Medulla oblongata (tissue), 1 donor: Measurements from ENCODE around the gene KAZN.

Source experiments
- DNase-seq: peaks from one replicate; pipeline ENCODE4 v3.0.0-alpha.2; 2015; ENCODE audit errors: extremely low spot score

The KAZN gene

GRCh38 chr1:14913482-14914177, 315.1 kb downstream of the KAZN start:
- DNase-seq, result no peak

GRCh38 chr1:14914351-14914988, 316.0 kb downstream of the KAZN start:
- DNase-seq, result no peak

GRCh38 chr1:14915356-14916054, 317.0 kb downstream of the KAZN start:
- DNase-seq, result no peak

- DNase-seq, result no peak
Measured at GRCh38 chr1:14919289-14919688, 320.8 kb downstream of the KAZN start.

GRCh38 chr1:14919751-14920150, 321.3 kb downstream of the KAZN start:
- no peak for DNase-seq

- DNase-seq, result no peak
Measured at GRCh38 chr1:14921057-14921456, 322.6 kb downstream of the KAZN start.

- DNase-seq, result no peak
Measured at GRCh38 chr1:14922942-14923726, 324.6 kb downstream of the KAZN start.

GRCh38 chr1:14923727-14924452, 325.4 kb downstream of the KAZN start:
- no peak for DNase-seq

- DNase-seq, result no peak
Measured at GRCh38 chr1:14924455-14925331, 326.2 kb downstream of the KAZN start.

- DNase-seq, result no peak
Measured at GRCh38 chr1:14925336-14926136, 327.1 kb downstream of the KAZN start.

GRCh38 chr1:14926229-14926628, 327.7 kb downstream of the KAZN start:
- DNase-seq, result no peak

GRCh38 chr1:14926818-14927575, 328.5 kb downstream of the KAZN start:
- no peak for DNase-seq

GRCh38 chr1:14928412-14928811, 329.9 kb downstream of the KAZN start:
- no peak for DNase-seq

- no peak for DNase-seq
Measured at GRCh38 chr1:14928886-14929546, 330.5 kb downstream of the KAZN start.

GRCh38 chr1:14929547-14930246, 331.2 kb downstream of the KAZN start:
- no peak for DNase-seq

- peak; percentile 65 for DNase-seq
Measured at GRCh38 chr1:14930247-14930965, 331.9 kb downstream of the KAZN start.

- no peak for DNase-seq
Measured at GRCh38 chr1:14932034-14932638, 333.7 kb downstream of the KAZN start.
